ENCODE results near the gene ZBTB20. TPM values are rescaled to one million over a fixed set of nuclear protein-coding genes. Genes with fewer than 3 reads are reported as not detected.

The ZBTB20 gene
- total and polyA plus RNA-seq, 4 donors, result 0.88 to 83.2 (median 20.4) TPM

- Histone ChIP-seq H3K27ac (ENCODE audit: low read depth in 1 of 2, low read length in 2 of 2) (peak overlapping the region; percentile 80 to 87), H3K9me3 (ENCODE audit: control insufficient read depth in 4 of 4, low read length in 3 of 4) (no peaks in the 10 kb centered on the region), H3K27me3 (ENCODE audit: control insufficient read depth in 4 of 4, insufficient read depth in 4 of 4, low read length in 3 of 4) (no peaks in the 10 kb centered on the region), H3K9ac (ENCODE audit: low read depth in 1 of 2, low read length in 2 of 2) (peak overlapping the region; percentile 8 to 64), H3K4me3 (ENCODE audit: low read depth in 1 of 3, low read length in 3 of 3) (no peak overlapping the region), H3K36me3 (ENCODE audit: control insufficient read depth in 4 of 4, insufficient read depth in 3 of 4, low read depth in 1 of 4, low read length in 3 of 4) (peaks cover 0 to 4% (median 0%) of the 10 kb centered on the region in 4 donors), H3K4me1 (ENCODE audit: control insufficient read depth in 4 of 4, insufficient read depth in 4 of 4, low read length in 3 of 4) (peaks cover 6 to 55% (median 14%) of the 10 kb centered on the region in 4 donors)
- no peak for DNase-seq (ENCODE audit: low spot score)
- TF ChIP-seq FOXA1 (IDR thresholded peaks at IDR 0.05) (peak; percentile 94), RXRA (IDR thresholded peaks at IDR 0.05) (peak; percentile 93 to 97), ATF3 (IDR thresholded peaks at IDR 0.05) (peak; percentile 91), FOXA2 (IDR thresholded peaks at IDR 0.05) (peak; percentile 94), REST (IDR thresholded peaks at IDR 0.05) (peak; percentile 75), SP1 (IDR thresholded peaks at IDR 0.05) (peak; percentile 52), TAF1 (conservative IDR thresholded peaks at IDR 0.05) (no peak), MAX (IDR thresholded peaks at IDR 0.05) (peak; percentile 64), YY1 (IDR thresholded peaks at IDR 0.05) (peak; percentile 49), HNF4G (IDR thresholded peaks at IDR 0.05) (no peak), EGR1 (IDR thresholded peaks at IDR 0.05; ENCODE audit: low read depth in 2 of 2) (no peak), RAD21 (IDR thresholded peaks at IDR 0.05) (peak; percentile 64 to 67), GABPA (IDR thresholded peaks at IDR 0.05 in 1 of 2, conservative IDR thresholded peaks at IDR 0.05 in 1 of 2) (no peak), JUND (IDR thresholded peaks at IDR 0.05) (peak; percentile 95 to 99), ZBTB33 (IDR thresholded peaks at IDR 0.05) (peak; percentile 60), HNF4A (conservative IDR thresholded peaks at IDR 0.05) (peak; percentile 80 to 89), CTCF (IDR thresholded peaks at IDR 0.05; ENCODE audit: low read depth, low read length, missing input control) (no peak), NR2F2 (IDR thresholded peaks at IDR 0.05) (peak; percentile 80)
- 46% methylated on average over 3 of the region's 3 CpGs for WGBS
Measured at GRCh38 chr3:114706591-114707232, 440.4 kb downstream of the ZBTB20 start.

All from liver (tissue), 9 donors.